NCI-H82 treated with DMSO at 0.1 percent for 48 hours (cell line): ENCODE measurements around the gene ADSS1.

ENCODE experiments used
- DNase-seq: peaks from one replicate; lab custom pipeline; 2025; ENCODE audit not compliant: unreplicated experiment; lab: John Stamatoyannopoulos, UW

Gene ADSS1

GRCh38 chr14:104791425-104791824 lies 67.4 kb downstream of the ADSS1 start:
- no peak for DNase-seq

DNA sequence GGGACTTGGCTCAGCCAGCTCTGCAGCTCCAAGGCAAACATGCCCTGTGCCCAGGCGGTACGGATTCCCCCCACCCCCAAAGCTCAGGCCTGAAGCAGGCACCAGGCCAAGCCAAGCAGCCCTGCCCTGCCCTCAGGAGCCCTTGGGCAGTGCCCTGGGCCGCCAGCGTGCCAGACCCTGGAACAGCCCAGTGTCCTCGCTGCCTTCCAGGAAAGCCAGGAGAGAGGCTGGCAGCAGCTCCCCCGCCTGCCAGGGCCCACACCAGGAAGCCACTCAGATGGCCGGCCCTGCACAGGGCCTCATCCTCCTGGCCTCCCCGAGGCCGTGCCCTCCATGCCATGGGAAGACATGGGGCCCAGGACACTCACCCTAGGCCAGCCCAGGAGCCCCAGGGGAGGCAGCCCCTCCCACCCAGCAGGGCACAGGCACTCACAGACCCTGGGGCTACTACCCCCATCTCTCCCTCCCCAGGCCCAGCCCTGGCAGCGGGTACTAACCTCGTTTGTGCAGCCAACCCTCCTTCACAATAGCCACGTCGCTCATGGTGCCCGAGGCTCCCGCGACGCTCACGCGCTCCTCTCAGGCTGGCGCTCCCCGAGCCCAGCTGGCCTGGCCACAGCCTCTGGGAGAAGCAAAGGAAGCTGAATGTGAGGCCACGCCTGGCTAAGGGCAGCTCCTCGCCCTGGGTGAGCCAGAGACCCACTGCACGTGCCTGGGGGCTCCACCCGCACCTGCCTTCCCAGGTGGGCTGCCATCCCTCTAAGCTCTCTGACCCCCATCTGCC lies 68.3 kb downstream of the ADSS1 start:
- DNase-seq: no peak

- DNase-seq: no peak
Observed at GRCh38 chr14:104792945-104793702, 69.1 kb downstream of the ADSS1 start.

DNA sequence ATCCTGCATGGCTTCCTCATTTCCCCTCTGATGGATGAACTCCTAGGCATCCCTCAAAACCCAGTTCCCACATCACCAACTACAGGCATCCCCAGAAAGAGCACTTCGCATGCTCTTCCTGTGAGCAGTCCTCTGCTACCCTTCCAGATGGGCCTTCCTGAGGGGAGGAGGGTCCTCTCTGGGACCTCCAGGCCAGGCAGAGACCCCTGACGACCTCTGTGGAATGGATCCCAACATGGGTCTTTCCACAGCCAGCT lies 69.6 kb downstream of the ADSS1 start:
- no peak for DNase-seq

GRCh38 chr14:104794099-104794498 lies 70.1 kb downstream of the ADSS1 start:
- DNase-seq: no peak

GRCh38 chr14:104794631-104794992 lies 70.6 kb downstream of the ADSS1 start:
- no peak for DNase-seq

GRCh38 chr14:104794993-104795780 lies 71.2 kb downstream of the ADSS1 start, which contains the start of gene AKT1:
Gene AKT1 (minus strand): TSS chr14:104795748. CDS start chr14:104792643, 3,105 bp downstream.
- no peak for DNase-seq

DNA sequence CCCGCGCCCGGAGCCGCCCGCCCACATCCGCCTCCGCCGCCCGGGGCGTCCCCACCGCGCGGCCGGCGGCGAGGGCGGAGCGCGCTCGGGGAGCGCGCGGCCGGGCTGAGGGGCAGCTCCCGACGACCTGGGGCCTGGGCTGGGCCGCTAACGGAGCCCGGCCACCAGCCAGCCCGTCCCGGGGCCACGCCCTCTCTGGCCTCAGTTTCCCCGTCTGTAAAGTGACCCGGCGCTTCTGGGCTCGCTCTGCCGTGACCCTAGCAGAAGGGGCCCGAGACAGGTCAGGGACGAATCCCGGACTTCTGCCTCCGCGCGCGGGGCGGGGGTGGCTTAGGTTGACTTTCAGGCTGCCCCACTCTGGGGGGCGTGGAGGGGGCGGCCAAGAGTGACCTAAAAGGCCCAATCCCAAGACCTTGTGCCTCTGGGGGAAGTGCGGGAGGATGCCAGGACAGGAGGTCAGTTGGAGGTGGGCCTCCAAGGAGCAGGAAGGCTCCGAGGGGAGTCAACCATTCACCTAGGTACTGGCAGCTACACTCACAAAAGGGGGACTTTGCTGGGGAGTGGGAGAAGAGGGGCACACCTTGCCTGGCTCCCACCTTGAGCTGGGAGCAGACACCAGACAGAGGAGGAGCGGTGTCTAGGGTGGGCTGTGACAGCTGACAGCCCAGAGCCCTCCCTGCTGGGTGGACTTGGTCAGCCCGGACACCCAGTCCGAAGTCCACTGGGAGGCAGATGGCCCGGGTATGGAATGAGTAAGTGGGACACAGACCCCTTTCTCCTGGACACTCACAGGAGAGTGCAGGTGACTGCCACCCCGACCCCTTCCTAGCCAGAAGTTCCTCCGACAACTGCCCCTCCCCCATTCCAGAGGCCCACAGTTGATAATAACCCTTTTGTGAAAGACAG lies 72.0 kb downstream of the ADSS1 start:
- no peak for DNase-seq

DNA sequence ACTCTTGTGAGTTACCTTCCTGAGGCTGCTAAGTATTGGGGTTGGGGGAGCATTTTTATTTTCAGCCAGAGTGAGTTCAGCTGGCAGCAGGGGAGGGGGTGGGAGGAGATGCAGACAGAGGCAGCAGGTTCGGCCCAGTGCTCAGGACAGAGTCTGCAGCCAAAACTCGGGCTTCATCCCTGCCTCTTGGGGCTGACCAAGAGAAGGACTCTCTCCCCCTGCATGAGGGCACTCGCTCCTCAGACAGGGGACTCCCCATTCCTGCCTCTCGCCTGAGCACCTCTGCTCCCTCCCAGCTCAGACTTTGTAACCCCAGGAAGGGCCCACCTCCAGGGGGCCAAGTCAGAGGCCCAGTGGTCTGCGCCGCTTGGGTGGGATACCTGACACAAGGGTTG lies 72.7 kb downstream of the ADSS1 start:
- DNase-seq: no peak
